OCI-LY1 (cell line): ENCODE data around the gene FOXK1.

Source experiments
- H2AFZ ChIP-seq: fragments of 200-600 bp; sonication (generic), shearing (Covaris generic); 2 replicates; pipeline ENCODE4 v1.6.0; 2014; ENCODE audit warnings: antibody characterized with exemption, mild to moderate bottlenecking, low read length
- H3F3A ChIP-seq: fragments of 200-600 bp; sonication (generic), shearing (Covaris generic); 2 replicates; pipeline ENCODE4 v1.6.0; 2014; ENCODE audit warnings: mild to moderate bottlenecking, antibody characterized with exemption, low read length, moderate library complexity; ENCODE audit not compliant: insufficient read depth
- H3K27ac ChIP-seq: fragments of 200-600 bp; sonication (generic); 2 replicates; pipeline ENCODE4 v1.5.1; 2014; ENCODE audit warnings: low read length, mixed run types, mild to moderate bottlenecking, low read depth; ENCODE audit not compliant: poor library complexity, severe bottlenecking
- H3K27me3 ChIP-seq: fragments of 200-600 bp; sonication (generic); 2 replicates; pipeline ENCODE4 v1.6.0; 2014; ENCODE audit warnings: antibody characterized with exemption, mild to moderate bottlenecking, low read length, moderate library complexity; ENCODE audit not compliant: insufficient read depth
- H3K36me3 ChIP-seq: fragments of 200-600 bp; sonication (generic); 2 replicates; pipeline ENCODE4 v1.6.1; 2014; ENCODE audit warnings: mild to moderate bottlenecking, antibody characterized with exemption, low read length, moderate library complexity, mixed read lengths; ENCODE audit not compliant: insufficient read depth
- H3K4me1 ChIP-seq: fragments of 200-600 bp; sonication (generic); 2 replicates; pipeline ENCODE4 v1.5.1; 2014; ENCODE audit warnings: mild to moderate bottlenecking, low read length, moderate library complexity; ENCODE audit not compliant: insufficient read depth, severe bottlenecking
- H3K4me2 ChIP-seq: fragments of 200-600 bp; sonication (generic), shearing (Covaris generic); 2 replicates; pipeline ENCODE4 v1.6.1; 2014; ENCODE audit warnings: low read length
- H3K4me3 ChIP-seq: fragments of 200-600 bp; sonication (generic); 2 replicates; pipeline ENCODE4 v1.5.1; 2014; ENCODE audit warnings: low read length, low read depth, mild to moderate bottlenecking, mixed read lengths; ENCODE audit not compliant: poor library complexity, severe bottlenecking
- H3K79me2 ChIP-seq: fragments of 200-600 bp; shearing (Covaris generic); 2 replicates; pipeline ENCODE4 v1.6.1; 2016; ENCODE audit warnings: mixed run types, low read length, mixed read lengths; ENCODE audit not compliant: insufficient read depth
- H3K9ac ChIP-seq: fragments of 200-600 bp; sonication (generic), shearing (Covaris generic); 2 replicates; pipeline ENCODE4 v1.6.1; 2014; ENCODE audit warnings: mild to moderate bottlenecking, low read length, mixed read lengths
- H3K9me2 ChIP-seq: fragments of 200-600 bp; sonication (generic), shearing (Covaris generic); 2 replicates; pipeline ENCODE4 v1.6.1; 2014; ENCODE audit warnings: low read depth, mild to moderate bottlenecking, low read length, mixed read lengths
- H3K9me3 ChIP-seq: fragments of 200-600 bp; shearing (Covaris generic); 2 replicates; pipeline ENCODE4 v1.6.1; 2014; ENCODE audit warnings: low read length, mixed read lengths
- H4K20me1 ChIP-seq: fragments of 200-600 bp; sonication (generic), shearing (Covaris generic); 2 replicates; pipeline ENCODE4 v1.6.0; 2016; ENCODE audit warnings: mild to moderate bottlenecking, low read length; ENCODE audit not compliant: insufficient read depth
- EZH2 ChIP-seq: fragments of 200-600 bp; sonication (generic), shearing (Covaris generic); IDR thresholded peaks from 2 replicates; pipeline ENCODE4 v1.8.0; 2017; ENCODE audit warnings: borderline replicate concordance, mixed run types, mild to moderate bottlenecking, antibody characterized with exemption, low read length, moderate library complexity, mixed read lengths
- TF ChIP-seq, protein P1 (sequence below): fragments of 200-600 bp; sonication (generic), shearing (Covaris generic); IDR thresholded peaks from 2 replicates; pipeline ENCODE4 v1.5.1; 2017; ENCODE audit warnings: mild to moderate bottlenecking, antibody characterized with exemption, low read length, moderate library complexity, mixed read lengths

The FOXK1 gene

DNA sequence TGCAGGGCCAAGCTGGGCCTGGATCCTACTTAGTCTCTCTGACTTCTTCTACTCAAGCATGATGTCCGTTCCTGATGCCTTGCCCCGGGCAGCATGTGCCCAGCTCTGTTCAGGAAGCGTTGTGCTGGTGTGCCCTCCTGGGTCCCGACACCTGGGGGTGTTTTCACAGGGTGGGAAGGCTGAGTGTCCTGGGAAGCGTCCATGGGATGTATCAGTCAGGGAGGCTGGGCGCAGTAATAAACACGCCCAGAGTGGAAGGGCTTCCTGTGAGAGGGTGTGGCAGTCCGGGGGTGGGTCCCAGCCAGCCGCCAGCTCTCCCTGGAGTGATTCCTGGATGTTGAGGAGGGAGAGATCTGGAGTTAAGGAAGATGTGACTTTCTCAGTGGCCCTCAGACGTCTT, 29.0 kb downstream of the FOXK1 start:
- H3K27me3 ChIP-seq = no peaks in the 10 kb centered on the region
- H3F3A ChIP-seq = no peaks in the 10 kb centered on the region
- H3K9me2 ChIP-seq = no peaks in the 10 kb centered on the region
- H3K4me1 ChIP-seq = peaks cover 30% of the 10 kb centered on the region
- no peak overlapping the region for H3K9ac ChIP-seq
- peaks cover 12% of the 10 kb centered on the region; the same call in 1 of the 2 replicates for H3K36me3 ChIP-seq
- H4K20me1 ChIP-seq = no peaks in the 10 kb centered on the region
- H2AFZ ChIP-seq = no peak overlapping the region
- TF ChIP-seq, protein P1, sequence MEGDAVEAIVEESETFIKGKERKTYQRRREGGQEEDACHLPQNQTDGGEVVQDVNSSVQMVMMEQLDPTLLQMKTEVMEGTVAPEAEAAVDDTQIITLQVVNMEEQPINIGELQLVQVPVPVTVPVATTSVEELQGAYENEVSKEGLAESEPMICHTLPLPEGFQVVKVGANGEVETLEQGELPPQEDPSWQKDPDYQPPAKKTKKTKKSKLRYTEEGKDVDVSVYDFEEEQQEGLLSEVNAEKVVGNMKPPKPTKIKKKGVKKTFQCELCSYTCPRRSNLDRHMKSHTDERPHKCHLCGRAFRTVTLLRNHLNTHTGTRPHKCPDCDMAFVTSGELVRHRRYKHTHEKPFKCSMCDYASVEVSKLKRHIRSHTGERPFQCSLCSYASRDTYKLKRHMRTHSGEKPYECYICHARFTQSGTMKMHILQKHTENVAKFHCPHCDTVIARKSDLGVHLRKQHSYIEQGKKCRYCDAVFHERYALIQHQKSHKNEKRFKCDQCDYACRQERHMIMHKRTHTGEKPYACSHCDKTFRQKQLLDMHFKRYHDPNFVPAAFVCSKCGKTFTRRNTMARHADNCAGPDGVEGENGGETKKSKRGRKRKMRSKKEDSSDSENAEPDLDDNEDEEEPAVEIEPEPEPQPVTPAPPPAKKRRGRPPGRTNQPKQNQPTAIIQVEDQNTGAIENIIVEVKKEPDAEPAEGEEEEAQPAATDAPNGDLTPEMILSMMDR = no peak
- TF ChIP-seq EZH2 = no peak
- H3K4me2 ChIP-seq = peak overlapping the region; percentile 67; the same call in 1 of the 2 replicates
- peaks cover 14% of the 10 kb centered on the region for H3K79me2 ChIP-seq
- no peaks in the 10 kb centered on the region for H3K9me3 ChIP-seq
- H3K27ac ChIP-seq = no peak overlapping the region
- H3K4me3 ChIP-seq = no peak overlapping the region

DNA sequence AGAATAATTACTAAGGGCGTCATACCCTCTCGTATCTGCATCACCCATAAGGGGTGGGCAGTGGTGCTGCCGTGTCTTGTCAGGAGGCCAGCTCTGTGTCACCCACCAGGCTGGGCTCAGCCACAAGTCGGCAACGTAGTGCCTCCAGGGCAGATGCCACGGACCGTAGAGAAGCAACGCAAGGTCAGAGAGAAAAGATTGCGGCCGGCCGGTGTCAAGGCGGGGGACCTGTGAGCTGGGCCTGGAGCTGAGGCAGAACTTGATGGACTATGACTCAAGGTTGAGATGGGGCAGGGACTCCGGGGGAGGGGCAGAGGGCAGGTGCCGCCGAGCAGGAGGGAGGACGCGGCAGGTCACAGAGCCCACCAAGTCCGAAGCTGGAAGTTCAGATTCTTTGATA, 29.5 kb downstream of the FOXK1 start:
- H3K9ac ChIP-seq = peak overlapping the region; percentile 43; the same call in 1 of the 2 replicates
- H2AFZ ChIP-seq = no peak overlapping the region
- no peaks in the 10 kb centered on the region for H3K9me2 ChIP-seq
- H3K4me1 ChIP-seq = peaks cover 30% of the 10 kb centered on the region
- peaks cover 12% of the 10 kb centered on the region; the same call in 1 of the 2 replicates for H3K36me3 ChIP-seq
- no peaks in the 10 kb centered on the region for H4K20me1 ChIP-seq
- peaks cover 14% of the 10 kb centered on the region for H3K79me2 ChIP-seq
- TF ChIP-seq, protein P1 = no peak
- TF ChIP-seq EZH2 = no peak
- peak overlapping the region; percentile 48 for H3K4me3 ChIP-seq
- H3F3A ChIP-seq = no peaks in the 10 kb centered on the region
- H3K27ac ChIP-seq = no peak overlapping the region
- peak overlapping the region; percentile 67 for H3K4me2 ChIP-seq
- H3K9me3 ChIP-seq = no peaks in the 10 kb centered on the region
- no peaks in the 10 kb centered on the region for H3K27me3 ChIP-seq

DNA sequence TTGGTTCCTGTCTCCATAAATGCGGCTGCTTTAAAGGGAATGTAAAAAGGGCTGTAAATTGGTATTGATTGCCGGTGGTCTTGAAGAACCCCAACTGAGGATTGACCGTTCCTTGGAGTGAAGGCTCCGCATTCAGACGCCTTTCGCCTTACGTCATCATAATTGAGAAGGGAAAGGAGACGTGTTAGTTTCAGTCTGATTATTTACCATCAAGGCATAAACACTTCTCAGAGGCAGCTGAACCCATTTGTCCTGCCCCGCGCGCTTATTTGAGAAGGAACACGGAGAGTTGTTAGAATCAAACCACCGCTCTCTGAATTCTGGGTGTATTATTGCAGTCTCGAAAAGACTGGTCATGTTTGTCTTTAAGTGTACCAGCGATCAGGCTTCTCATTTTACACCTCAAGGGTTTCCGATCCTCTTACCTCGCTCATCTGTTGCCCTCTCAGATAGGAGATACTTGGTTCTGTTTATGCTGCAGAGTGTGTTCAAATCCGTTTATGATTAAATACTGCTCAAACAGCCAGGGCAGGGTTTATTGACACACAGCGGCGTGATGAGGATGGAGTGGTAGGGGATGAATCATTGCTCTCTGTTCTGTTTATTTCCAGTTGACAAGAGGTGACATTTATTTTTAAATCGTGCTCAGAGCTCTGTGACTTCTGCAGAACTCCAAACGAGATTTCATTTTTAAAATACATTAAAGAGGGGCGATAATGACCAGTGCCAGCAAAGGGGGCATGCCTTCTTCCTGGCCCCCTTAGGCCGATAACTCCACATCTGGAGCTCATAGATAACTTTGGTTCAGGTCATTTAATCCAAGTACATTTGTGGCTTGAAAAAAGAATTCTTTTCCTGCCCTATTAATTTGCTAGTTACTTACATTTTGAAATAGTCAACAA, 30.4 kb downstream of the FOXK1 start:
- peaks cover 14% of the 10 kb centered on the region for H3K79me2 ChIP-seq
- peaks cover 12% of the 10 kb centered on the region; the same call in 1 of the 2 replicates for H3K36me3 ChIP-seq
- H3K4me3 ChIP-seq = peak overlapping the region; percentile 48
- TF ChIP-seq, protein P1 = no peak
- no peak for TF ChIP-seq EZH2
- peak overlapping the region; percentile 43 for H3K27ac ChIP-seq
- peak overlapping the region; percentile 67 for H3K4me2 ChIP-seq
- H2AFZ ChIP-seq = no peak overlapping the region
- H3K9me3 ChIP-seq = no peaks in the 10 kb centered on the region
- no peaks in the 10 kb centered on the region for H3K9me2 ChIP-seq
- H4K20me1 ChIP-seq = no peaks in the 10 kb centered on the region
- no peaks in the 10 kb centered on the region for H3K27me3 ChIP-seq
- H3F3A ChIP-seq = no peaks in the 10 kb centered on the region
- H3K4me1 ChIP-seq = peaks cover 30% of the 10 kb centered on the region
- H3K9ac ChIP-seq = peak overlapping the region; percentile 43
